HepG2 (cell line): ENCODE results near the gene CEP83. TPM values are rescaled to one million over a fixed set of nuclear protein-coding genes. Genes with fewer than 3 reads are reported as not detected.

Source experiments
- ATAC-seq: fragments of 200-7000 bp; cut with Tn5 transposase; 3 replicates; pipeline ENCODE4 v1.9.1; 2020; ENCODE audit warnings: mild to moderate bottlenecking, moderate library complexity
- BruUV-seq: library from RNA; stranded (reverse); fragments of 400-500 nt; replicated peaks from 2 replicates; lab custom pipeline; 2021; lab: Mats Ljungman, UMichigan
- CTCF ChIA-PET: fragments of 300-600 bp; formaldehyde crosslinking; extraction: SDS; loops from one replicate; lab custom pipeline; 2021; ENCODE audit warnings: low total read pairs, inconsistent platforms, low intra/inter-chr PET ratio; lab: Yijun Ruan, JAX
- POLR2A ChIA-PET: fragments of 350-600 bp; sonication (Branson Sonifier 250); formaldehyde crosslinking; loops from one replicate; lab custom pipeline; 2020; ENCODE audit warnings: antibody characterized with exemption, inconsistent platforms; lab: Yijun Ruan, JAX
- DNase-seq: peaks from one replicate; pipeline ENCODE4 v3.0.0-alpha.2; 2015; ENCODE audit warnings: low spot score
- FAIRE-seq: peaks from 3 replicates; lab custom pipeline; 2011; peaks lifted over from hg19 to GRCh38; lab: Jason Lieb, UNC
- H2AFZ ChIP-seq: one replicate; pipeline ENCODE4 v1.6.1; 2011; ENCODE audit warnings: low read length, inconsistent platforms
- H3K27ac ChIP-seq: fragments of 300-600 bp; 3 replicates; pipeline ENCODE4 v1.8.0; 2011; ENCODE audit warnings: mixed run types, mild to moderate bottlenecking, mixed read lengths, low read length, inconsistent platforms; ENCODE audit not compliant: insufficient read depth; ENCODE audit errors: extremely low read length
- H3K27me3 ChIP-seq, 2 experiments: fragments of 200-600 bp in 1 of 2; 2 replicates in 1 of 2; 3 replicates in 1 of 2; pipeline versions ENCODE4 v1.6.0 to v1.8.0; 2011; ENCODE audit warnings: low read length in 2 of 2, mild to moderate bottlenecking in 2 of 2, moderate library complexity in 2 of 2, inconsistent platforms in 1 of 2; ENCODE audit not compliant: insufficient read depth in 2 of 2, control insufficient read depth in 1 of 2
- H3K36me3 ChIP-seq, 2 experiments: fragments of 200-600 bp in 1 of 2; replicated peaks in 1 of 2; 2 replicates in 1 of 2; 3 replicates in 1 of 2; pipeline versions ENCODE4 v1.5.1 to v1.8.0; 2011; ENCODE audit warnings: low read length in 2 of 2, inconsistent platforms in 1 of 2; ENCODE audit not compliant: insufficient read depth in 2 of 2, control insufficient read depth in 1 of 2
- H3K4me1 ChIP-seq: 2 replicates; pipeline ENCODE4 v1.5.1; 2012; ENCODE audit warnings: low read length, inconsistent platforms; ENCODE audit not compliant: insufficient read depth
- H3K4me2 ChIP-seq: 2 replicates; pipeline ENCODE4 v1.6.0; 2011; ENCODE audit warnings: low read depth, low read length, inconsistent platforms
- H3K4me3 ChIP-seq, 3 experiments: fragments of 200-600 bp in 1 of 3; sonication (generic), shearing (Covaris generic) in 1 of 3; replicated peaks in 1 of 3; 2 replicates each; pipeline ENCODE4 v1.5.1; 2011 to 2016; ENCODE audit warnings: low read length in 3 of 3, inconsistent platforms in 2 of 3, low read depth in 2 of 3, mild to moderate bottlenecking in 2 of 3, control low read depth in 1 of 3, mixed read lengths in 1 of 3; ENCODE audit not compliant: insufficient read depth in 1 of 3
- H3K79me2 ChIP-seq: one replicate; pipeline ENCODE4 v1.6.1; 2011; ENCODE audit warnings: low read length, inconsistent platforms; ENCODE audit not compliant: insufficient read depth
- H3K9ac ChIP-seq: 2 replicates; pipeline ENCODE4 v1.6.0; 2011; ENCODE audit warnings: mild to moderate bottlenecking, low read depth, low read length, inconsistent platforms; ENCODE audit not compliant: insufficient read depth
- H3K9me3 ChIP-seq: 2 replicates; pipeline ENCODE4 v1.5.1; 2012; ENCODE audit warnings: mild to moderate bottlenecking, low read length
- H4K20me1 ChIP-seq: 2 replicates; pipeline ENCODE4 v1.6.0; 2011; ENCODE audit warnings: inconsistent platforms, mild to moderate bottlenecking, low read length, moderate library complexity; ENCODE audit not compliant: insufficient read depth
- CENPT ChIP-seq: sonication (generic); formaldehyde crosslinking; IDR thresholded peaks from 2 replicates; pipeline ENCODE4 v1.8.0; 2022; ENCODE audit warnings: low read depth, mild to moderate bottlenecking, moderate library complexity, missing genetic modification reagents
- JUNB ChIP-seq: sonication (generic); formaldehyde crosslinking; IDR thresholded peaks from 2 replicates; pipeline ENCODE4 v1.8.0; 2022; ENCODE audit warnings: missing genetic modification reagents, mild to moderate bottlenecking, borderline replicate concordance
- POLR2G ChIP-seq: fragments of 200-400 bp; formaldehyde crosslinking; IDR thresholded peaks from 2 replicates; pipeline ENCODE4 v1.6.1; 2018; ENCODE audit warnings: mild to moderate bottlenecking, low read depth, low read length, moderate library complexity
- STAG1 ChIP-seq: sonication (generic); formaldehyde crosslinking; IDR thresholded peaks from 2 replicates; pipeline ENCODE4 v1.4.0; 2020; ENCODE audit warnings: missing genetic modification reagents
- THYN1 ChIP-seq: sonication (generic); formaldehyde crosslinking; IDR thresholded peaks from 2 replicates; pipeline ENCODE4 v1.8.1; 2023; ENCODE audit warnings: low read depth, mild to moderate bottlenecking, moderate library complexity, missing genetic modification reagents, borderline replicate concordance
- WGBS: methylation state at CpG from one replicate; pipeline ENCODE4 v1.1.6; 2017; ENCODE audit warnings: low lambda C conversion rate; 5-methylcytosine and 5-hydroxymethylcytosine counted together
- in situ Hi-C: cut with HindIII; loops from 2 replicates; pipeline ENCODE4 v1.10.0; 2017; ENCODE audit warnings: low pct_unique_long_range_greater_than_20kb; ENCODE audit not compliant: extremely low pct_ligation_motif_present
- intact Hi-C: fragments of 100-400 bp; cut with micrococcal nuclease; formaldehyde crosslinking; loops from one replicate; pipeline ENCODE4 v1.10.0; 2022; ENCODE audit not compliant: unreplicated experiment
- polyA plus RNA-seq, 8 experiments: library from polyadenylated mRNA; depleted of rRNA in 3 of 8; stranded (reverse) in 7 of 8; unstranded in 1 of 8; fragments of >200 nt; fragmentation: Illumina TruSeq in 4 of 8; extraction: Trizol in 4 of 8; gene quantifications; 2 replicates each; pipeline versions ENCODE4 v1.2.1 to v1.2.3, GENCODE V29; 2011 to 2016; ENCODE audit warnings: low read depth in 4 of 8, missing spikeins in 1 of 8, mixed read lengths in 1 of 8; ENCODE audit not compliant: insufficient read depth in 1 of 8
- total RNA-seq, 5 experiments: library from RNA; depleted of rRNA; stranded (reverse); fragments of >200 nt; fragmentation: Illumina TruSeq; extraction: Trizol; gene quantifications; 2 replicates each; pipeline ENCODE4 v1.2.3, GENCODE V29; 2016; ENCODE audit warnings: low read depth in 1 of 5

CEP83 gene
- total and polyA plus RNA-seq, 2 of the 13 experiments (the other 11 are each of a cell fraction or from before 2014, with no cell fraction given) = 6.2 to 19.2 TPM

DNA sequence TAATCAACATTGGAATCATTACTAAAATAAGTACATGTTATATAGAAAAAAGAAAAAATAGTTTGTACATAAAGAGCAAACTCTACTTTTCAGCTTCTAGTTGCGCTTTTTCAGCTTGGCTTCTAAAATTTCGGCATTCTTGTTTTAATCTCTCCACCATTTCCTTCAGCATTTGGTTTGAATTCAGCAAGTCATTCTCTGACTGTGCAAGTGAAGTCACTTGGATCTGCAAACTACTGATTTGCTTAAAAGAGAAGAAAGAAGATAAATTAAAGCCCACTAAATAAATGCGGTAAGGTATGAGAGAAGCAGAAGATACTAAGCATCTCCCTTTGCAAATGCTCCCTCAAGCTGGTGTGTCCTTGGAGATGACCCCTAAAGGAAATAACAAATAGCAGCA is 126.3 kb downstream of the CEP83 start:
- H3K27me3 ChIP-seq = no peaks in the 10 kb centered on the region
- DNase-seq = no peak
- in situ Hi-C loops (no loop called here), intact Hi-C loops (no loop called here)
- H3K36me3 ChIP-seq = 0 out of 5 replicates have a peak, but pooled peaks cover 2 to 10% of the 10 kb centered on the region in 2 experiments
- H3K79me2 ChIP-seq = no peaks in the 10 kb centered on the region
- no peak overlapping the region for H3K4me3 ChIP-seq
- ATAC-seq = no peak
- FAIRE-seq = no peak
- TF ChIP-seq CENPT (CRISPR knock-in tag) (no peak), POLR2G (no peak), JUNB (no peak)
- no peaks in the 10 kb centered on the region for H3K9me3 ChIP-seq
- WGBS = 99% methylated on average over 3 of the region's 3 CpGs
- H3K9ac ChIP-seq = no peak overlapping the region
- ChIA-PET POLR2A (no interaction called here), CTCF (no interaction called here)
- H3K4me1 ChIP-seq = no peaks in the 10 kb centered on the region
- BruUV-seq = no TSS peak
- no peak overlapping the region for H3K27ac ChIP-seq
- H3K4me2 ChIP-seq = no peak overlapping the region
- H4K20me1 ChIP-seq = no peaks in the 10 kb centered on the region
- H2AFZ ChIP-seq = no peak overlapping the region

DNA sequence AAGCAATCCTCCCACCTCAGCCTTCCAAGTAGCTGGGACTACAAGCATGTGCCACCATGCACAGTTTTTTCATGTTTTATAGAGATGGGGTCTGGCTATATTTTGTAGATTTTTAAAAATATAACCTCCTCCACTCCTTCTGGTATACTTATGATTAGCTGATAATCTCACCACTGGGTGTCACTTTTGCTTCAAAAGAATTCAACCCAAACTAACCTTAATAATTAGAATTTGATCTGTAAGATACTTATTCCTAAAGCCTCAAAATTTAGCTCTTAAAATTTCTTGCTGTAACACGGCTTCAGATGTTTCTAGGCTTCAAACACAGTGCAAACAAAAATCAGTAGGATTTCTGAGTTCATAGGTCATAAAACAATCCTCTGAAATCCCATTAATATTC is 130.3 kb downstream of the CEP83 start:
- Histone ChIP-seq H4K20me1 (no peaks in the 10 kb centered on the region), H3K79me2 (no peaks in the 10 kb centered on the region), H3K4me3 (no peak overlapping the region), H3K4me2 (no peak overlapping the region), H3K9ac (no peak overlapping the region), H3K36me3 (peaks cover 2 to 10% of the 10 kb centered on the region in 2 experiments; a peak in 2 of 5 replicates), H3K27ac (no peak overlapping the region), H3K9me3 (no peaks in the 10 kb centered on the region), H2AFZ (no peak overlapping the region), H3K4me1 (no peaks in the 10 kb centered on the region), H3K27me3 (no peaks in the 10 kb centered on the region)
- intact Hi-C loops (loop anchor here (10.0 kb wide), 1 partner anchor 105 kb away; no protein-coding TSS in a partner anchor), in situ Hi-C loops (no loop called here)
- no peak for DNase-seq
- TF ChIP-seq STAG1 (CRISPR knock-in tag) (peak; percentile 32), THYN1 (CRISPR knock-in tag) (no peak)
- ChIA-PET POLR2A (no interaction called here), CTCF (no interaction called here)
- BruUV-seq = no TSS peak
- no peak for FAIRE-seq
- ATAC-seq = no peak
- 82% methylated on average over 1 of the region's 1 CpG for WGBS
